Measurements from ENCODE around the gene YPEL2. TPM values are rescaled to one million over a fixed set of nuclear protein-coding genes. Genes with fewer than 3 reads are reported as not detected.
"Not testable (repeated sequence)": the region's sequence is repeated elsewhere in the genome, so short reads cannot be mapped to it uniquely, and the experiment has no call there.

The YPEL2 gene, protein sequence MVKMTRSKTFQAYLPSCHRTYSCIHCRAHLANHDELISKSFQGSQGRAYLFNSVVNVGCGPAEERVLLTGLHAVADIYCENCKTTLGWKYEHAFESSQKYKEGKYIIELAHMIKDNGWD
- 10 to 100 TPM in 5 of 6 donors, 1 to 10 TPM in 1; 9.1 to 28.7 (median 13.6) TPM for total RNA-seq
- 1 to 10 TPM; 6.7 to 8.7 TPM for polyA plus RNA-seq

DNA sequence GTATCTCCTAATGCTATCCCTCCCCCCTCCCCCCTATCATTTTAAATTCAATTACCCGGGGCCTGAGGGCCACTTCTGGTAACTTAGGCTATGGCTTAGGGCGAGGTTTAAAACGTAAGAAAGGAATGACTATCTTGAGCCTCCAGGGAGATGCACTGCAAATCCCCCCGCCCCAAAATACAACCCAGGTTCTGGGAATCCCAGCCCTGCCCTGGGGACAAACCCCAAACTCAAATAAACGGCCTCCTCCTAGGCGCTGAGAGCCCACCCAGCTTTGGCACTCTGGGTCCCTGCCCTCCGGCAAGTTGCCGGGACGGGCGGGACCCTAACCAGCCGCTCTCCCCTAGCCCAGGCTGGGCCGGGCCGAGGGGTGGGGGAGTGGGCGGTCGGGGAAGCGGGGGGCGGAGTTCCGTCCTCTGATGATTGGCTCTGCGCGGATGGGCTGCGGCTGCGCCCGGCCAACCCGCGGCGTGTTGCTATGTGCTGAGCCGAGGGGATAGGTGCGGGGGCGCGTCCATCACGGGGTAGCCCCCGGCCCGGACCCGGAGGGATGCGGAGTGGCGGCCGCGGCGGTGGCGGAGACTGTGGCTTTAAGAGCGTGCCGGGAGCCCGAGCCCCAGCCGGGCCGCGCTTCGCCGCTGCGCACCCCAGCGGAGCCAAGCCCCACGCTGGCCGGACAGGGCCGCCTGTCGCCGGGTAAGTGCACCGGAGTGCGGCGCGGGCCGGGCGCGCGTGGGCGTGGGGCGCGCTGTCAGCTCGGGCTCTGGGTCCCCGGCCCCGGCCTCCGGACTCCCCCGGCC is at the start of gene YPEL2:
Gene YPEL2 (plus strand): TSS at position 527 of the 800 bp plus-strand sequence. CDS start 21,755 bp downstream, outside the sequence.
- H3K4me1 ChIP-seq: peaks cover 22 to 45% (median 27%) of the 10 kb centered on the region in 3 donors
- intact Hi-C loops (cut with DNase I): loop anchor here in 1 of 3 donors (5.0 kb wide), 1 partner anchor 36 kb away; no protein-coding TSS in a partner anchor
- no peaks in the 10 kb centered on the region for H3K36me3 ChIP-seq
- TF ChIP-seq CTCF (IDR thresholded peaks at IDR 0.05): no peak
- H3K27ac ChIP-seq: peak within 1 kb of the TSS; percentile 79 to 96 (median 92)
- peak within 1 kb of the TSS; percentile 80 to 98 (median 96) for H3K4me3 ChIP-seq
- ATAC-seq (peak; percentile 82 to 89 (median 88)), DNase-seq (peak; percentile 96 to 98 (median 97)), FAIRE-seq (no peak)
- 0% methylated on average over 48 to 71 of the region's 71 CpGs for WGBS, 2 donors
- H3K27me3 ChIP-seq: no peaks in the 10 kb centered on the region
- no peaks in the 10 kb centered on the region for H3K9me3 ChIP-seq

DNA sequence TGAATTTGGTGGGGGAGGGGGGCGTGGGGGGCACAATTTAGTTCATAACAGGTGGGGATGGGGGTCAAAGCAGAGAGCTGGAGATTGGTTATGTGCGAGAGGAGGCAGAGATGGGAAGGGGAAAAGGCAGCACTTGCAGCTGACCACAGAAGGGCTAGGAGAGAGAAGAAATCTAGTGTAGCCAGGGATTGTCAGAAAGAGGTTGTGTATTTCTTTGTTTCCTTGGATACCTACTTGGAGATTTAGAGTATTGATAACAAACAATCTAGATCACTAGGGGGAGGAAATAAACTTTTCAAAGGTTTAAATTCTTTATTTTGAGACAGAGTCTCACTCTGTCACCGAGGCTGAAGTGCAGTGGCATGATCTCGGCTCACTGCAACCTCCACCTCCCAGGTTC is 47.1 kb upstream of the YPEL2 start:
- Histone ChIP-seq H3K27me3 (no peaks in the 10 kb centered on the region), H3K4me1 (no peaks in the 10 kb centered on the region), H3K4me3 (no peak overlapping the region), H3K27ac (no peak overlapping the region), H3K9me3 (no peaks in the 10 kb centered on the region), H3K36me3 (no peaks in the 10 kb centered on the region)
- 75 to 78% methylated on average over 4 of the region's 4 CpGs for WGBS, 2 donors
- DNase-seq (no peak), ATAC-seq (no peak), FAIRE-seq (no peak)
- no peak for TF ChIP-seq CTCF (IDR thresholded peaks at IDR 0.05)
- intact Hi-C loops (cut with DNase I): no loop called here

- no peak for TF ChIP-seq CTCF (IDR thresholded peaks at IDR 0.05)
- WGBS, 2 donors: 71 to 81% methylated on average over 1 of the region's 1 CpG
- FAIRE-seq (no peak), ATAC-seq (peak in 2 of 4 donors; percentile 30 to 59), DNase-seq (no peak)
- no peaks in the 10 kb centered on the region for H3K36me3 ChIP-seq
- intact Hi-C loops (cut with DNase I): no loop called here
- H3K4me3 ChIP-seq: no peak overlapping the region
- H3K27ac ChIP-seq: no peak overlapping the region
- H3K9me3 ChIP-seq: no peaks in the 10 kb centered on the region
- no peaks in the 10 kb centered on the region for H3K4me1 ChIP-seq
- no peaks in the 10 kb centered on the region for H3K27me3 ChIP-seq
Observed at GRCh38 chr17:59287452-59287851, 44.0 kb upstream of the YPEL2 start.

DNA sequence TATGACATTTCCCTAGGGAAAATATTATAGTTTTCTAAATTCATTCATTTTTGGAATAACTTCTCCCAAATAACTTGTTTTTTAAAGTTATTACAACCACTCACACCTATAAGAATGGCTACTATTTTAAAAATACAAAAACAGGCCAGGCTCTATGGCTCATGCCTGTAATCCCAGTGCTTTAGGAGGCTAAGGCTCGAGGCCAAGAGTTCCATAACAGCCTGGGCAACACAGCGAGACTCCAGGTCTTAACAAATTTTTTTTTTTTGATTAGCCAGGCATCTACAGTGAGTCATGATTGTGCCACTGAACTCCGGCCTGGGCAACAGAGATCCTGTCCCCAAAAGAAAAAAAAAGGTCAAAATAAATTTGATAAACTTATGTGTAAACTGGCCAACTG is 43.6 kb upstream of the YPEL2 start:
- no peak for DNase-seq
- H3K36me3 ChIP-seq: no peaks in the 10 kb centered on the region
- no peak for TF ChIP-seq CTCF (IDR thresholded peaks at IDR 0.05)
- WGBS, 2 donors: 69 to 75% methylated on average over 3 of the region's 3 CpGs
- no peak overlapping the region for H3K4me3 ChIP-seq
- H3K27ac ChIP-seq: no peak overlapping the region
- ATAC-seq: no peak
- no peak for FAIRE-seq
- no peaks in the 10 kb centered on the region for H3K4me1 ChIP-seq
- H3K9me3 ChIP-seq: no peaks in the 10 kb centered on the region
- H3K27me3 ChIP-seq: no peaks in the 10 kb centered on the region
- intact Hi-C loops (cut with DNase I): no loop called here

GRCh38 chr17:59289981-59290301 is 41.5 kb upstream of the YPEL2 start:
- WGBS, 2 donors: 38 to 45% methylated on average over 3 of the region's 3 CpGs
- intact Hi-C loops (cut with DNase I): no loop called here
- Histone ChIP-seq H3K4me3 (no peak overlapping the region), H3K36me3 (no peaks in the 10 kb centered on the region), H3K4me1 (no peaks in the 10 kb centered on the region), H3K27me3 (no peaks in the 10 kb centered on the region), H3K9me3 (no peaks in the 10 kb centered on the region), H3K27ac (no peak overlapping the region)
- no peak for TF ChIP-seq CTCF (IDR thresholded peaks at IDR 0.05)
- DNase-seq (no peak), FAIRE-seq (no peak), ATAC-seq (no peak)

DNA sequence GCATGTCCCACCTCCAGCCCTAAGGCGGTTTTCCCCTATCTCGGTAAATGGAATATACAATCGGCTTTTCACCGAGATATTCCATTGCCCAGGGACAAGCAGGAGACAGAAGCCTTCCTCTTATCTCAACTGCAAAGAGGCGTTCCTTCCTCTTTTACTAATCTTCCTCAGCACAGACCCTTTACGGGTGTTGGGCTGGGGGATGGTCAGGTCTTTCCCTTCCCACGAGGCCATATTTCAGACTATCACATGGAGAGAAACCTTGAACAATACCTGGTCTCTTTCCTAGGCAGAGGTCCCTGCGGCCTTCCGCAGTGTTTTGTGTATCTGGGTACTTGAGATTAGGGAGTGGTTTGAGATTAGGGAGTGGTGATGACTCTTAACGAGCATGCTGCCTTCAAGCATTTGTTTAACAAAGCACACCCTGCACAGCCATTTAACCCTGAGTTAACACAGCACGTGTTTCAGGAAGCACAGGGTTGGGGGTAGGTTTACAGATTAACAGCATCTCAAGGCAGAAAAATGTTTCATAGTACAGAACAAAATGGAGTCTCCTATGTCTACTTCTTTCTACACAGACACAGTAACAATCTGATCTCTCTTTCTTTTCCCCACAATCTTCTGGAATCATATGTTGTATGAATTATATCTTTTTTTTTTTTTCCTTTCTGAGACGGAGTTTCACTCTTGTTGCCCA is 41.0 kb upstream of the YPEL2 start:
- H3K4me3 ChIP-seq; intact Hi-C loops (cut with DNase I); FAIRE-seq; H3K4me1 ChIP-seq; H3K9me3 ChIP-seq; H3K27me3 ChIP-seq; ATAC-seq; H3K36me3 ChIP-seq; DNase-seq; H3K27ac ChIP-seq: not testable (repeated sequence)
- WGBS, 2 donors: 26 to 34% methylated on average over 12 of the region's 12 CpGs

Measured in pancreas (tissue), 10 donors.